GM12878 (cell line): ENCODE data around the gene TP53I11. TPM values are rescaled to one million over a fixed set of nuclear protein-coding genes. Genes with fewer than 3 reads are reported as not detected.

ENCODE experiments used
- ATAC-seq: fragments of 200-7000 bp; cut with Tn5 transposase; 3 replicates; pipeline ENCODE4 v1.9.1; 2020; ENCODE audit warnings: mild to moderate bottlenecking, moderate library complexity
- BruUV-seq: library from RNA; stranded (reverse); fragments of 400-500 nt; replicated peaks from 2 replicates; lab custom pipeline; 2021; lab: Mats Ljungman, UMichigan
- CTCF ChIA-PET: fragments of 300-600 bp; sonication (Branson Sonifier 250); formaldehyde crosslinking; extraction: SDS; loops from one replicate; lab custom pipeline; 2021; ENCODE audit warnings: inconsistent platforms; lab: Yijun Ruan, JAX
- POLR2A ChIA-PET: fragments of 350-600 bp; formaldehyde crosslinking; extraction: SDS; loops from one replicate; lab custom pipeline; 2021; ENCODE audit warnings: inconsistent platforms; lab: Charles Lee
- RAD21 ChIA-PET: fragments of 300-600 bp; sonication (Branson Sonifier 250); formaldehyde crosslinking; loops from one replicate; lab custom pipeline; 2023; ENCODE audit warnings: antibody characterized with exemption; ENCODE audit not compliant: unreplicated experiment; lab: Charles Lee
- SMC1A ChIA-PET: fragments of 300-600 bp; sonication (Branson Sonifier 250); formaldehyde crosslinking; loops from one replicate; lab custom pipeline; 2023; ENCODE audit not compliant: unreplicated experiment, uncharacterized antibody; lab: Charles Lee
- DNase-seq: peaks from one replicate; pipeline ENCODE4 v3.0.0-alpha.2; 2011; ENCODE audit warnings: low read depth, low spot score
- FAIRE-seq: peaks from 3 replicates; lab custom pipeline; 2011; peaks lifted over from hg19 to GRCh38; lab: Jason Lieb, UNC
- H2AFZ ChIP-seq: 2 replicates; pipeline ENCODE4 v1.6.0; 2011; ENCODE audit warnings: low read depth, low read length, control low read depth; ENCODE audit not compliant: control insufficient read depth
- H3K27ac ChIP-seq: 2 replicates; pipeline ENCODE4 v1.5.1; 2011; ENCODE audit warnings: control low read depth; ENCODE audit not compliant: control insufficient read depth, insufficient read depth
- H3K27me3 ChIP-seq, 2 experiments: replicated peaks in 1 of 2; 2 replicates each; pipeline versions ENCODE4 v1.6.0 to v1.6.1; 2011; ENCODE audit warnings: low read length in 1 of 2; ENCODE audit not compliant: control insufficient read depth in 2 of 2, insufficient read depth in 2 of 2
- H3K36me3 ChIP-seq, 2 experiments: 2 replicates each; pipeline ENCODE4 v1.5.1; 2011; ENCODE audit warnings: low read length in 1 of 2; ENCODE audit not compliant: control insufficient read depth in 2 of 2, insufficient read depth in 2 of 2
- H3K4me1 ChIP-seq: 2 replicates; pipeline ENCODE4 v1.6.1; 2011; ENCODE audit warnings: mild to moderate bottlenecking, low read length, moderate library complexity, mixed read lengths; ENCODE audit not compliant: control insufficient read depth, insufficient read depth
- H3K4me2 ChIP-seq: 2 replicates; pipeline ENCODE4 v1.6.0; 2011; ENCODE audit warnings: control low read depth; ENCODE audit not compliant: control insufficient read depth, insufficient read depth
- H3K4me3 ChIP-seq: fragments of 200-600 bp; sonication (generic); 2 replicates; pipeline ENCODE4 v1.5.1; 2016
- H3K79me2 ChIP-seq: 2 replicates; pipeline ENCODE4 v1.6.0; 2011; ENCODE audit warnings: low read length; ENCODE audit not compliant: control insufficient read depth, insufficient read depth
- H3K9ac ChIP-seq: 2 replicates; pipeline ENCODE4 v1.8.0; 2011; ENCODE audit warnings: low read length, control low read depth, mixed read lengths; ENCODE audit not compliant: control insufficient read depth, insufficient read depth
- H3K9me3 ChIP-seq: replicated peaks from 3 replicates; pipeline ENCODE4 v1.5.1; 2011; ENCODE audit warnings: mild to moderate bottlenecking, low read length; ENCODE audit not compliant: control insufficient read depth, insufficient read depth
- H4K20me1 ChIP-seq: 2 replicates; pipeline ENCODE4 v1.6.0; 2011; ENCODE audit not compliant: control insufficient read depth, insufficient read depth
- BHLHE40 ChIP-seq, 2 experiments: fragments of 450-650 bp in 1 of 2; IDR thresholded peaks; 2 replicates each; pipeline ENCODE4 v1.6.1; 2011 to 2017; ENCODE audit warnings: low read depth in 2 of 2, borderline replicate concordance in 1 of 2, improper control_type of control experiment in 1 of 2, low read length in 1 of 2, mild to moderate bottlenecking in 1 of 2
- EP300 ChIP-seq, 2 experiments: fragments of 150-350 bp in 1 of 2; IDR thresholded peaks; 2 replicates each; pipeline ENCODE4 v1.6.1; 2011 to 2012; ENCODE audit warnings: low read depth in 2 of 2, low read length in 2 of 2, borderline replicate concordance in 1 of 2, improper control_type of control experiment in 1 of 2, inconsistent platforms in 1 of 2; ENCODE audit not compliant: control insufficient read depth in 1 of 2
- NR2F1 ChIP-seq: fragments of 450-650 bp; conservative IDR thresholded peaks from 2 replicates; pipeline ENCODE4 v1.6.1; 2017; ENCODE audit warnings: mild to moderate bottlenecking
- RUNX3 ChIP-seq: IDR thresholded peaks from 2 replicates; pipeline ENCODE4 v1.6.1; 2012; ENCODE audit warnings: low read length, inconsistent platforms
- ZNF24 ChIP-seq: fragments of 450-650 bp; IDR thresholded peaks from 2 replicates; pipeline ENCODE4 v1.6.1; 2017; ENCODE audit warnings: antibody characterized with exemption, mild to moderate bottlenecking
- WGBS: methylation state at CpG from one replicate; pipeline ENCODE4 v1.1.6; 2016; ENCODE audit warnings: low lambda C conversion rate; ENCODE audit not compliant: insufficient replicate concordance, insufficient coverage; ENCODE audit errors: missing lambda C conversion rate; 5-methylcytosine and 5-hydroxymethylcytosine counted together
- in situ Hi-C: fragments of 300-500 bp; cut with MboI; formaldehyde crosslinking; loops from 9 replicates; pipeline ENCODE4 v1.14.3; 2018; ENCODE audit warnings: mixed read lengths
- intact Hi-C: fragments of 100-400 bp; cut with micrococcal nuclease; formaldehyde crosslinking; loops from one replicate; pipeline ENCODE4 v1.14.2; 2022; ENCODE audit not compliant: unreplicated experiment
- polyA plus RNA-seq, 11 experiments: library from polyadenylated mRNA; depleted of rRNA in 4 of 11; unstranded in 6 of 11; stranded (reverse) in 5 of 11; fragments of >200 nt; fragmentation: Nextera tagmentation in 4 of 11; fragmentation: Illumina TruSeq in 1 of 11; extraction: Ambion mirVana in 4 of 11; extraction: Trizol in 1 of 11; gene quantifications; 1 replicate in 1 of 11; 2 replicates in 10 of 11; pipeline versions ENCODE4 v1.2.1 to v1.2.3, GENCODE V29; 2011 to 2016; ENCODE audit warnings: inconsistent platforms in 2 of 11, missing spikeins in 2 of 11, low read depth in 1 of 11
- total RNA-seq, 4 experiments: library from RNA; depleted of rRNA in 3 of 4; stranded (reverse); fragments of >200 nt in 3 of 4; fragmentation: Illumina TruSeq in 1 of 4; extraction: Trizol in 1 of 4; gene quantifications; 2 replicates each; pipeline versions ENCODE4 v1.2.1 to v1.2.3, GENCODE V29; 2013 to 2021
- TF ChIP-seq, protein P1 (sequence below): IDR thresholded peaks from 2 replicates; pipeline ENCODE4 v1.6.1; 2011; ENCODE audit warnings: borderline replicate concordance, low read depth, mild to moderate bottlenecking, moderate library complexity, mixed read lengths, low read length; ENCODE audit not compliant: insufficient read depth; ENCODE audit errors: extremely low read length

The TP53I11 gene
- total and polyA plus RNA-seq, 10 of the 15 experiments (the other 5 are each of a cell fraction or from before 2014, with no cell fraction given) = 0.03 to 0.28 (median 0.17) TPM; not detected in 3

DNA sequence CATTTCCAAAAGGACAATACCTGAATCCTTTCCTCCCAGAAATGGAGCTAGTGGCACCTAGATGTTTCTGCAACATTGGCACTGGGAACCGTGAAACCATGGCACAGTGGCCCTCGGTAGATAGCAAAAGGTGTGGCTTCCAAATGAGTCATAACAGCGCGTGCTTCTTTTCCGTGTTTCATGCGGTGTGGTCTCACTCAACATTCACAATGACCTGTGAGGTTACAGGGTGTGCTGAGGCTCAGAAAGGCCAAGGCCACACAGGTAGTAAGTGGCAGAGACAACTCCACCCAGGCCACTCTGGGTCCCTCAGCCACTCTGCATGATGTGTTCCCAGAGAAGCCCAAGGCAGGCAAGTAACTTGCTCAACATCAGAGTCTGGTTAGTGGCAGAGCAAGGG is 67.4 kb downstream of the TP53I11 start:
- in situ Hi-C loops = no loop called here
- Histone ChIP-seq H3K4me2 (no peak overlapping the region), H3K4me3 (no peak overlapping the region), H2AFZ (no peak overlapping the region), H3K9ac (no peak overlapping the region), H4K20me1 (no peaks in the 10 kb centered on the region; the same call in 1 of the 2 replicates), H3K79me2 (no peaks in the 10 kb centered on the region), H3K36me3 (no peaks in the 10 kb centered on the region), H3K27me3 (no peaks in the 10 kb centered on the region; a peak in 1 of 4 replicates), H3K27ac (no peak overlapping the region), H3K9me3 (no peaks in the 10 kb centered on the region), H3K4me1 (no peaks in the 10 kb centered on the region)
- DNase-seq (no peak), ATAC-seq (peak; percentile 83), FAIRE-seq (no peak)
- TF ChIP-seq EP300 (IDR thresholded peaks at IDR 0.05; ENCODE audit: borderline replicate concordance in 1 of 2, control insufficient read depth in 1 of 2, low read depth in 2 of 2, low read length in 2 of 2) = peak in 1 of 2 experiments; percentile 19; a peak in 1 of 4 replicates
- no peak for TF ChIP-seq ZNF24
- TF ChIP-seq BHLHE40 (IDR thresholded peaks at IDR 0.05; ENCODE audit: borderline replicate concordance in 1 of 2, low read depth in 2 of 2, low read length in 1 of 2) = peak in 1 of 2 experiments; percentile 22; a peak in 1 of 4 replicates
- peak; percentile 47 for TF ChIP-seq NR2F1
- TF ChIP-seq, protein P1, sequence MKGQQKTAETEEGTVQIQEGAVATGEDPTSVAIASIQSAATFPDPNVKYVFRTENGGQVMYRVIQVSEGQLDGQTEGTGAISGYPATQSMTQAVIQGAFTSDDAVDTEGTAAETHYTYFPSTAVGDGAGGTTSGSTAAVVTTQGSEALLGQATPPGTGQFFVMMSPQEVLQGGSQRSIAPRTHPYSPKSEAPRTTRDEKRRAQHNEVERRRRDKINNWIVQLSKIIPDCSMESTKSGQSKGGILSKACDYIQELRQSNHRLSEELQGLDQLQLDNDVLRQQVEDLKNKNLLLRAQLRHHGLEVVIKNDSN = no peak
- TF ChIP-seq RUNX3 = 0 out of 2 replicates have a peak, but pooled peaks have one; percentile 22
- ChIA-PET SMC1A (interaction anchor here (1.3 kb wide), 1 partner anchor 21 kb away, joined by 4 read pairs; no protein-coding TSS in a partner anchor), RAD21 (interaction anchor here (1.7 kb wide), 1 partner anchor 21 kb away, joined by 4 read pairs; no protein-coding TSS in a partner anchor), CTCF (no interaction called here), POLR2A (no interaction called here)
- 3% methylated on average over 6 of the region's 6 CpGs for WGBS
- BruUV-seq = no TSS peak
- intact Hi-C loops = no loop called here

Other genes starting within 250 kb of the TP53I11 start
- 0.11 and 0.27 TPM in 2 replicates for gene TSPAN18, start 223.9 kb downstream of the TP53I11 start, total RNA-seq (2014; rRNA removed)
- 0.13 and 0.23 TPM in 2 replicates for gene TSPAN18, start 223.9 kb downstream of the TP53I11 start, total RNA-seq (2014; rRNA removed; fragmentation: Illumina TruSeq; extraction: Trizol)
- 0.77 and 0.96 TPM in 2 replicates for gene TSPAN18, start 223.9 kb downstream of the TP53I11 start, total RNA-seq (2021)
- 0.13 and 0.46 TPM in 2 replicates for gene TSPAN18, start 223.9 kb downstream of the TP53I11 start, polyA plus RNA-seq (2011; rRNA removed)
- gene TSPAN18, start 223.9 kb downstream of the TP53I11 start, polyA plus RNA-seq (2014; fragmentation: Illumina TruSeq; extraction: Trizol) = 0.27 and 0.32 TPM in 2 replicates
- gene TSPAN18, start 223.9 kb downstream of the TP53I11 start, polyA plus RNA-seq (2014; fragmentation: Nextera tagmentation; extraction: Ambion mirVana) = under 1 TPM; 0.02 to 0.13 TPM
- gene TSPAN18, start 223.9 kb downstream of the TP53I11 start, polyA plus RNA-seq (2014; rRNA removed) = 0.10 and 0.13 TPM in 2 replicates
- under 1 TPM in 1 of 2 experiments, not detected in 1; 0.15 TPM for gene TSPAN18, start 223.9 kb downstream of the TP53I11 start, polyA plus RNA-seq (2016; fragmentation: Nextera tagmentation; extraction: Ambion mirVana)
- gene PRDM11, start 195.8 kb upstream of the TP53I11 start, total RNA-seq (2014; rRNA removed) = 0.76 and 1.0 TPM in 2 replicates
- gene PRDM11, start 195.8 kb upstream of the TP53I11 start, total RNA-seq (2014; rRNA removed; fragmentation: Illumina TruSeq; extraction: Trizol) = 0.54 and 0.97 TPM in 2 replicates
- gene PRDM11, start 195.8 kb upstream of the TP53I11 start, total RNA-seq (2021) = 1.9 and 2.4 TPM in 2 replicates
- 0.53 and 0.56 TPM in 2 replicates for gene PRDM11, start 195.8 kb upstream of the TP53I11 start, polyA plus RNA-seq (2011; rRNA removed)
- 0.21 and 0.65 TPM in 2 replicates for gene PRDM11, start 195.8 kb upstream of the TP53I11 start, polyA plus RNA-seq (2014; fragmentation: Illumina TruSeq; extraction: Trizol)
- gene PRDM11, start 195.8 kb upstream of the TP53I11 start, polyA plus RNA-seq (2014; fragmentation: Nextera tagmentation; extraction: Ambion mirVana) = under 1 TPM; 0.05 to 0.07 TPM
- gene PRDM11, start 195.8 kb upstream of the TP53I11 start, polyA plus RNA-seq (2014; rRNA removed) = 0.55 and 1.1 TPM in 2 replicates
- gene PRDM11, start 195.8 kb upstream of the TP53I11 start, polyA plus RNA-seq (2016; fragmentation: Nextera tagmentation; extraction: Ambion mirVana) = under 1 TPM; 0.03 to 0.09 TPM